Fibroblast of lung (primary cell): ENCODE measurements around the gene SUPT3H. TPM values are rescaled to one million over a fixed set of nuclear protein-coding genes. Genes with fewer than 3 reads are reported as not detected.

Experiments used
- DNase-seq, 2 donors: peaks; one replicate each; pipeline versions ENCODE4 v3.0.0 to v3.0.0-alpha.2; 2010; ENCODE audit warnings: low read depth in 2 of 2
- H2AFZ ChIP-seq: 2 replicates; pipeline ENCODE4 v1.5.1; 2012; ENCODE audit warnings: low read length, control low read depth, inconsistent platforms
- H3K27ac ChIP-seq: 2 replicates; pipeline ENCODE4 v1.5.1; 2011; ENCODE audit warnings: low read length, control low read depth; ENCODE audit not compliant: insufficient read depth
- H3K27me3 ChIP-seq: 2 replicates; pipeline ENCODE4 v1.5.1; 2011; ENCODE audit warnings: mild to moderate bottlenecking, low read length; ENCODE audit not compliant: control insufficient read depth, insufficient read depth
- H3K36me3 ChIP-seq: 2 replicates; pipeline ENCODE4 v1.5.1; 2011; ENCODE audit warnings: low read length; ENCODE audit not compliant: control insufficient read depth, insufficient read depth
- H3K4me1 ChIP-seq: 2 replicates; pipeline ENCODE4 v1.5.1; 2011; ENCODE audit warnings: low read length; ENCODE audit not compliant: control insufficient read depth, insufficient read depth; ENCODE audit errors: extremely low read depth
- H3K4me2 ChIP-seq: 2 replicates; pipeline ENCODE4 v1.5.1; 2011; ENCODE audit warnings: low read length, control low read depth; ENCODE audit not compliant: insufficient read depth; ENCODE audit errors: extremely low read depth
- H3K4me3 ChIP-seq, 4 experiments: fragments of 200-600 bp in 1 of 4; sonication (generic) in 1 of 4; replicated peaks in 1 of 4; 2 replicates each; pipeline ENCODE4 v1.5.1; 2011 to 2016; ENCODE audit warnings: low read length in 4 of 4, low read depth in 3 of 4, mild to moderate bottlenecking in 3 of 4, control low read depth in 2 of 4, inconsistent platforms in 1 of 4, mixed read lengths in 1 of 4; ENCODE audit not compliant: insufficient read depth in 1 of 4; ENCODE audit errors: control extremely low read depth in 1 of 4
- H3K79me2 ChIP-seq: 2 replicates; pipeline ENCODE4 v1.5.1; 2012; ENCODE audit warnings: mild to moderate bottlenecking, low read length, inconsistent platforms; ENCODE audit not compliant: control insufficient read depth, insufficient read depth
- H3K9ac ChIP-seq: 2 replicates; pipeline ENCODE4 v1.5.1; 2011; ENCODE audit warnings: mild to moderate bottlenecking, low read length, control low read depth; ENCODE audit not compliant: insufficient read depth
- H3K9me3 ChIP-seq: 2 replicates; pipeline ENCODE4 v1.5.1; 2012; ENCODE audit warnings: low read depth, low read length; ENCODE audit not compliant: control insufficient read depth, insufficient read depth
- H4K20me1 ChIP-seq: 2 replicates; pipeline ENCODE4 v1.5.1; 2011; ENCODE audit warnings: low read length; ENCODE audit not compliant: control insufficient read depth, insufficient read depth; ENCODE audit errors: extremely low read depth
- CTCF ChIP-seq, 2 donors: IDR thresholded peaks in 1 of 2; conservative IDR thresholded peaks in 1 of 2; 1 replicate in 1 of 2; 2 replicates in 1 of 2; pipeline ENCODE4 v1.5.1; 2011 to 2012; ENCODE audit warnings: low read length in 2 of 2, control low read depth in 1 of 2, inconsistent platforms in 1 of 2, low read depth in 1 of 2, mild to moderate bottlenecking in 1 of 2
- EZH2 ChIP-seq: IDR thresholded peaks from 2 replicates; pipeline ENCODE4 v1.5.1; 2012; ENCODE audit warnings: low read length, control low read depth, mild to moderate bottlenecking; ENCODE audit errors: missing control alignments
- polyA plus RNA-seq, 2 donors: library from polyadenylated mRNA; depleted of rRNA in 1 of 2; stranded (reverse) in 1 of 2; unstranded in 1 of 2; fragments of >200 nt; gene quantifications; 2 replicates each; pipeline ENCODE4 v1.2.1, GENCODE V29; 2011 to 2012; ENCODE audit warnings: missing spikeins in 1 of 2
- total RNA-seq: library from RNA; depleted of rRNA; stranded (reverse); fragments of >200 nt; gene quantifications from 2 replicates; pipeline ENCODE4 v1.2.1, GENCODE V29; 2014

SUPT3H gene
- total and polyA plus RNA-seq, 2 donors (not counting 1 experiment from before 2014, with no cell fraction given) = 8.3 to 8.5 TPM

GRCh38 chr6:44811456-44811855 is 566.3 kb downstream of the SUPT3H start:
- H3K4me2 ChIP-seq = no peak overlapping the region
- TF ChIP-seq CTCF (conservative IDR thresholded peaks at IDR 0.05 in 1 of 2, IDR thresholded peaks at IDR 0.05 in 1 of 2; ENCODE audit: low read depth in 1 of 2, low read length in 2 of 2) (no peak), EZH2 (no peak)
- H3K9ac ChIP-seq = no peak overlapping the region
- DNase-seq = no peak
- H3K36me3 ChIP-seq = no peaks in the 10 kb centered on the region
- H3K27me3 ChIP-seq = no peaks in the 10 kb centered on the region
- H3K9me3 ChIP-seq = no peaks in the 10 kb centered on the region
- H4K20me1 ChIP-seq = no peaks in the 10 kb centered on the region
- no peak overlapping the region for H3K27ac ChIP-seq
- H2AFZ ChIP-seq = no peak overlapping the region
- H3K4me3 ChIP-seq = no peak overlapping the region
- H3K4me1 ChIP-seq = no peaks in the 10 kb centered on the region
- no peaks in the 10 kb centered on the region for H3K79me2 ChIP-seq

GRCh38 chr6:44809258-44809657 is 568.5 kb downstream of the SUPT3H start:
- no peak for DNase-seq
- Histone ChIP-seq H3K79me2 (no peaks in the 10 kb centered on the region), H3K9me3 (no peaks in the 10 kb centered on the region), H3K9ac (no peak overlapping the region), H3K36me3 (no peaks in the 10 kb centered on the region), H4K20me1 (no peaks in the 10 kb centered on the region), H3K4me1 (peaks cover 2% of the 10 kb centered on the region), H3K4me3 (no peak overlapping the region), H2AFZ (no peak overlapping the region), H3K27me3 (no peaks in the 10 kb centered on the region), H3K27ac (no peak overlapping the region), H3K4me2 (no peak overlapping the region)
- no peak for TF ChIP-seq EZH2
- no peak for TF ChIP-seq CTCF (conservative IDR thresholded peaks at IDR 0.05 in 1 of 2, IDR thresholded peaks at IDR 0.05 in 1 of 2; ENCODE audit: low read depth in 1 of 2, low read length in 2 of 2)

GRCh38 chr6:44808148-44808547 is 569.6 kb downstream of the SUPT3H start:
- Histone ChIP-seq H3K4me3 (no peak overlapping the region), H2AFZ (no peak overlapping the region), H3K27ac (no peak overlapping the region), H3K9ac (no peak overlapping the region), H3K4me2 (no peak overlapping the region), H3K36me3 (no peaks in the 10 kb centered on the region), H4K20me1 (no peaks in the 10 kb centered on the region), H3K27me3 (no peaks in the 10 kb centered on the region), H3K4me1 (peaks cover 2% of the 10 kb centered on the region), H3K79me2 (no peaks in the 10 kb centered on the region), H3K9me3 (no peaks in the 10 kb centered on the region)
- no peak for TF ChIP-seq CTCF (conservative IDR thresholded peaks at IDR 0.05 in 1 of 2, IDR thresholded peaks at IDR 0.05 in 1 of 2; ENCODE audit: low read depth in 1 of 2, low read length in 2 of 2)
- no peak for TF ChIP-seq EZH2
- peak in 1 of 2 donors; percentile 23 for DNase-seq
